GM12878 (cell line): ENCODE measurements around the gene LIMK1.

Source experiments
- CTCF ChIP-seq, 3 experiments: IDR thresholded peaks in 2 of 3; conservative IDR thresholded peaks in 1 of 3; 2 replicates each; pipeline ENCODE4 v1.5.1; 2011; ENCODE audit warnings: low read depth in 3 of 3, low read length in 3 of 3, mild to moderate bottlenecking in 3 of 3, control low read depth in 2 of 3, moderate library complexity in 2 of 3, inconsistent platforms in 1 of 3, mixed read lengths in 1 of 3; ENCODE audit not compliant: control insufficient read depth in 2 of 3, insufficient read depth in 1 of 3; ENCODE audit errors: extremely low read depth in 1 of 3
- ETV6 ChIP-seq, 2 experiments: fragments of 450-650 bp in 1 of 2; IDR thresholded peaks in 1 of 2; conservative IDR thresholded peaks in 1 of 2; 2 replicates each; pipeline ENCODE4 v1.6.1; 2014; ENCODE audit warnings: antibody characterized with exemption in 1 of 2, borderline replicate concordance in 1 of 2, low read depth in 1 of 2, mild to moderate bottlenecking in 1 of 2, moderate library complexity in 1 of 2
- FOXM1 ChIP-seq: IDR thresholded peaks from 2 replicates; pipeline ENCODE4 v1.6.1; 2012; ENCODE audit warnings: low read depth, mild to moderate bottlenecking, inconsistent platforms, low read length, moderate library complexity
- MAX ChIP-seq: IDR thresholded peaks from 2 replicates; pipeline ENCODE4 v1.6.1; 2012; ENCODE audit warnings: low read depth, low read length, improper control_type of control experiment
- NBN ChIP-seq: fragments of 450-650 bp; IDR thresholded peaks from 2 replicates; pipeline ENCODE4 v1.6.1; 2016
- SIN3A ChIP-seq: IDR thresholded peaks from 2 replicates; pipeline ENCODE4 v1.6.1; 2012; ENCODE audit warnings: low read depth, low read length, improper control_type of control experiment
- SREBF2 ChIP-seq: IDR thresholded peaks from 2 replicates; pipeline ENCODE4 v1.6.1; 2012; ENCODE audit warnings: mild to moderate bottlenecking, low read length

- TF ChIP-seq MAX (no peak), SIN3A (no peak), ETV6 (conservative IDR thresholded peaks at IDR 0.05 in 1 of 2, IDR thresholded peaks at IDR 0.05 in 1 of 2; ENCODE audit: borderline replicate concordance in 1 of 2, low read depth in 1 of 2) (no peak), NBN (no peak), FOXM1 (no peak), SREBF2 (no peak), CTCF (IDR thresholded peaks at IDR 0.05 in 2 of 3, conservative IDR thresholded peaks at IDR 0.05 in 1 of 3; ENCODE audit: control insufficient read depth in 2 of 3, extremely low read depth in 1 of 3, insufficient read depth in 1 of 3, low read depth in 3 of 3, low read length in 3 of 3) (no peak)
These were observed 40.7 kb upstream of the LIMK1 start for GRCh38 chr7:74042746-74043522.
